BJ (cell line): ENCODE data around the gene STAM2. TPM values are rescaled to one million over a fixed set of nuclear protein-coding genes. Genes with fewer than 3 reads are reported as not detected.
A peak's percentile ranks its signal among the peaks of the same experiment; 100 is the strongest.
"Not testable (repeated sequence)": the region's sequence is repeated elsewhere in the genome, so short reads cannot be mapped to it uniquely, and the experiment has no call there.

Experiments
- CTCF ChIA-PET: fragments of 350-600 bp; formaldehyde crosslinking; extraction: SDS; loops from one replicate; lab custom pipeline; 2021; ENCODE audit warnings: antibody characterized with exemption, inconsistent platforms; lab: Yijun Ruan, JAX
- POLR2A ChIA-PET: fragments of 300-600 bp; sonication (Branson Sonifier 250); formaldehyde crosslinking; extraction: SDS; loops from one replicate; lab custom pipeline; 2021; ENCODE audit warnings: antibody characterized with exemption; lab: Charles Lee
- DNase-seq: peaks from one replicate; pipeline ENCODE4 v3.0.0-alpha.2; 2011; ENCODE audit warnings: low read depth
- H3K27me3 ChIP-seq: 2 replicates; pipeline ENCODE4 v1.6.0; 2011; ENCODE audit warnings: low read length; ENCODE audit not compliant: control insufficient read depth, insufficient read depth
- H3K36me3 ChIP-seq: 2 replicates; pipeline ENCODE4 v1.5.1; 2011; ENCODE audit warnings: low read length; ENCODE audit not compliant: control insufficient read depth, insufficient read depth
- H3K4me3 ChIP-seq: 2 replicates; pipeline ENCODE4 v1.5.1; 2011; ENCODE audit warnings: low read depth, mild to moderate bottlenecking, control low read depth, low read length
- CTCF ChIP-seq: IDR thresholded peaks from 2 replicates; pipeline ENCODE4 v1.5.1; 2011; ENCODE audit warnings: low read depth, mild to moderate bottlenecking, control low read depth, inconsistent platforms, low read length, moderate library complexity; ENCODE audit not compliant: insufficient read depth
- polyA plus RNA-seq: library from polyadenylated mRNA; depleted of rRNA; stranded (reverse); fragments of >200 nt; gene quantifications from 2 replicates; pipeline ENCODE4 v1.2.3, GENCODE V29; 2011

STAM2 gene
- polyA plus RNA-seq, 1 experiment: 12.4 TPM

- no peak for DNase-seq
- Histone ChIP-seq H3K27me3 (no peaks in the 10 kb centered on the region), H3K4me3 (no peak overlapping the region), H3K36me3 (no peaks in the 10 kb centered on the region)
- ChIA-PET CTCF (interaction anchor here (0.6 to 2.4 kb wide), 16 partner anchors 10 to 481 kb away, joined by 3 to 23 read pairs (median 4); partner anchors contain the start of gene STAM2), POLR2A (no interaction called here)
- peak; percentile 80 for TF ChIP-seq CTCF
Observed at GRCh38 chr2:152189622-152190495, 14.3 kb upstream of the STAM2 start.

DNA sequence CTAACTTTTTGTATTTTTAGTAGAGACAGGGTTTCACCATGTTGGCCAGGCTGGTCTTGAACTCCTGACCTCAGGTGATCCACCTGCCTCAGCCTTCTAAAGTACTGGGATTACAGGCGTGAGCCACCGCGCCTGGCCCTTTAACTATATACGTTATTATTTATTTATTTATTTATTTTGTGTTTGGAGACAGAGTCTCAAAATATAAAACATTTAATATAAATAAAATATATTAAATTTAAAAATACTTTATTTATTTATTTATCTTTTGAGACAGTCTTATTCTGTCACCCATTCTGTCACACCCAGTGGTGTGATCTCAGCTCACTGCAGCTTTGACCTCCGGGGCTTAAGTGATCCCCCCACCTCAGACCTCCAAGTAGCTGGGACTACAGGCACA is 11.2 kb upstream of the STAM2 start:
- H3K4me3 ChIP-seq, H3K36me3 ChIP-seq, H3K27me3 ChIP-seq, POLR2A ChIA-PET, DNase-seq: not testable (repeated sequence)
- CTCF ChIA-PET: interaction anchor here (0.7 to 1.5 kb wide), 5 partner anchors 13 to 457 kb away, joined by 3 to 11 read pairs (median 3); no protein-coding TSS in a partner anchor

DNA sequence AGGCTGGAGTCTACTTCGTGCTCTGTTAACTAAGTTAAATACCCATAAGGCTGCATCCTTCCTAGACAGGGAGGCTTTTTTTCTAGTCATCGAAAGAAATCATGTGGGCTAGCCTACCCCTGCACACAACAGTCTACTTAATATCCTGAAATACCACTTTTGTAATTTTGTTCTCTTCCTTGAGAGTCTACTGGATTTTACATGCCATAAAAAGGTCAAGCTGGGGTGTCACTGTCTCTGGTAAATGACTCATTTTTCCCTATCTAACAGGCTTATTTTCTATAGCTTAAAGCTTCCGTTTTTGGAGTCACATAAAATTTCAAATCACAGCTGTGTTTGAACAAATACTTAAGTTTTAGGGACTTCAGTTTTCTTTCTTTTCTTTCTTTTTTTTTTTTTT is 10.7 kb upstream of the STAM2 start:
- DNase-seq: no peak
- CTCF ChIA-PET: interaction anchor here (1.5 kb wide), 1 partner anchor 450 kb away, joined by 11 read pairs; no protein-coding TSS in a partner anchor
- TF ChIP-seq CTCF: no peak
- POLR2A ChIA-PET: no interaction called here
- Histone ChIP-seq H3K27me3 (peaks cover 4% of the 10 kb centered on the region; the same call in 1 of the 2 replicates), H3K4me3 (no peak overlapping the region), H3K36me3 (no peaks in the 10 kb centered on the region)

- POLR2A ChIA-PET: no interaction called here
- peaks cover 4% of the 10 kb centered on the region; the same call in 1 of the 2 replicates for H3K27me3 ChIP-seq
- H3K36me3 ChIP-seq: no peaks in the 10 kb centered on the region
- CTCF ChIA-PET: interaction anchor here (0.6 to 2.8 kb wide), 3 partner anchors 7 to 678 kb away, joined by 4 to 10 read pairs (median 4); no protein-coding TSS in a partner anchor
- DNase-seq: no peak
- no peak for TF ChIP-seq CTCF
- H3K4me3 ChIP-seq: no peak overlapping the region
Observed at GRCh38 chr2:152183401-152184073, 8.0 kb upstream of the STAM2 start.

DNA sequence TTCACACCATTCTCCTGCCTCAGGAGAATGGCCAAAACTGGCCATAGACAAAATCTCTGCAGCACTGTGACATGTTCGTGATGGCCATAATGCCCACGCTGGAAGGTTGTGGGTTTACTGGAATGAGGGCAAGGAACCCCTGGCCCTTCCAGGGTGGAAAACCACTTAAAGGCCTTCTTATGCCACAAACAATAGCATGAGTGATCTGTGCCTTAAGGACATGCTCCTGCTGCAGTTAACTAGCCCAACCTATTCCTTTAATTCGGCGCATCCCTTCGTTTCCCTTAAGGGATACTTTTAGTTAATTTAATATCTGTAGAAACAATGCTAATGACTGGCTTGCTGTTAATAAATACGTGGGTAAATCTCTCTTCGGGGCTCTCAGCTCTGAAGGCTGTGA is 2.1 kb upstream of the STAM2 start:
- H3K36me3 ChIP-seq, POLR2A ChIA-PET, H3K4me3 ChIP-seq, DNase-seq, H3K27me3 ChIP-seq: not testable (repeated sequence)
- CTCF ChIA-PET: interaction anchor here (4.2 kb wide), 1 partner anchor 458 kb away, joined by 33 read pairs; no protein-coding TSS in a partner anchor
